Nephron (organoid): ENCODE data around the gene SPTBN5.

Source experiments
- H3K27ac Mint-ChIP-seq, 3 experiments: 2 replicates each; pipeline ENCODE4 v1.8.0; 2020; ENCODE audit warnings: mixed read lengths in 3 of 3, mild to moderate bottlenecking in 2 of 3, moderate library complexity in 1 of 3
- H3K27me3 Mint-ChIP-seq: 2 replicates; pipeline ENCODE4 v1.8.0; 2021; ENCODE audit warnings: low read depth, mild to moderate bottlenecking, moderate library complexity, mixed read lengths
- H3K36me3 Mint-ChIP-seq: 2 replicates; pipeline ENCODE4 v1.8.0; 2020; ENCODE audit warnings: low read depth, mixed read lengths
- H3K4me1 Mint-ChIP-seq: 2 replicates; pipeline ENCODE4 v1.8.0; 2020; ENCODE audit warnings: mixed read lengths
- H3K4me3 Mint-ChIP-seq, 3 experiments: 2 replicates each; pipeline ENCODE4 v1.8.0; 2020; ENCODE audit warnings: mild to moderate bottlenecking in 3 of 3, mixed read lengths in 3 of 3, moderate library complexity in 2 of 3
- H3K9me3 Mint-ChIP-seq: 2 replicates; pipeline ENCODE4 v1.8.0; 2020; ENCODE audit warnings: mixed read lengths
- TF ChIP-seq, protein P1 (sequence below), 3 experiments: fragments of 200-600 bp; sonication (generic); IDR thresholded peaks; one replicate each; pipeline ENCODE4 v1.5.0; 2021; ENCODE audit warnings: antibody characterized with exemption in 3 of 3; ENCODE audit not compliant: unreplicated experiment in 3 of 3

SPTBN5 gene

DNA sequence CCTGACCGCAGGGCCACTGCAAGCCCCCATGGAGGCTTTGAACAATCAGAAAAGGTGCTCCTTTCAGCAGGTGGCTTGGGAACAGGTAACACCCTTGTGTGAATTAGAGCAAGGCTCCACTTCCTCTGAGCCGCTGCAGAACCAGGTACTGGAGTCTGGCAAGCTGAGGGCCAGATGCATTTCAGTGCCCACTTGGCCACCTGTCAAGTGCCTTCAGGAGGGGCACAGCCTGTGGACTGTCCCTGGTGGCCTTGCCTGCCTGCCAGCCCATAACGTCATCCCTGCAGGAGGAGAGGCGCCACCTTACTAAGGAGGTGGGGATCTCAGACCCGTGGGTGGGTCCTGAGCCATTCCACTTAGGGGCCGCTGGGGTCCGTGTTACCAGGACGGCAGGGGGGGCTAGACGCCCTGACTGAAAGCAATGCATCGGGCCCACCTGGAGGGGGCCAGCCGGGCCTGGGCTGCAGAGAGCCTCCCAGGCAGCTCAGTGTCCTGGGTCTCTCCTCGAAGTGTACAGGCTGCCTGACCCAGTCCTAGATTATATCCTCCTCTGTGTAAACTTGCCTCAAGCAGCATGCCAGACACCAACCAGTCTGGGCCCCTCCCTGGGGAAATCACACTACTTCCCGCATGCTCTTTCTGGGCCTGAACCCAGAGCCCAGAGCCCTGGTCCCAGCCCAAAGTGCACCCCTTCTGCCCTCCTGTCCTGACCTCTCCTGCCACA is 16.1 kb downstream of the SPTBN5 start:
- Mint-ChIP-seq H3K27ac (no peak overlapping the region), H3K4me1 (peaks cover 15% of the 10 kb centered on the region), H3K27me3 (peaks cover 21% of the 10 kb centered on the region), H3K36me3 (no peaks in the 10 kb centered on the region), H3K9me3 (no peaks in the 10 kb centered on the region), H3K4me3 (no peak overlapping the region)
- TF ChIP-seq, protein P1, sequence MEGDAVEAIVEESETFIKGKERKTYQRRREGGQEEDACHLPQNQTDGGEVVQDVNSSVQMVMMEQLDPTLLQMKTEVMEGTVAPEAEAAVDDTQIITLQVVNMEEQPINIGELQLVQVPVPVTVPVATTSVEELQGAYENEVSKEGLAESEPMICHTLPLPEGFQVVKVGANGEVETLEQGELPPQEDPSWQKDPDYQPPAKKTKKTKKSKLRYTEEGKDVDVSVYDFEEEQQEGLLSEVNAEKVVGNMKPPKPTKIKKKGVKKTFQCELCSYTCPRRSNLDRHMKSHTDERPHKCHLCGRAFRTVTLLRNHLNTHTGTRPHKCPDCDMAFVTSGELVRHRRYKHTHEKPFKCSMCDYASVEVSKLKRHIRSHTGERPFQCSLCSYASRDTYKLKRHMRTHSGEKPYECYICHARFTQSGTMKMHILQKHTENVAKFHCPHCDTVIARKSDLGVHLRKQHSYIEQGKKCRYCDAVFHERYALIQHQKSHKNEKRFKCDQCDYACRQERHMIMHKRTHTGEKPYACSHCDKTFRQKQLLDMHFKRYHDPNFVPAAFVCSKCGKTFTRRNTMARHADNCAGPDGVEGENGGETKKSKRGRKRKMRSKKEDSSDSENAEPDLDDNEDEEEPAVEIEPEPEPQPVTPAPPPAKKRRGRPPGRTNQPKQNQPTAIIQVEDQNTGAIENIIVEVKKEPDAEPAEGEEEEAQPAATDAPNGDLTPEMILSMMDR (IDR thresholded peaks at IDR 0.05; ENCODE audit: unreplicated experiment in 3 of 3), result no peak

DNA sequence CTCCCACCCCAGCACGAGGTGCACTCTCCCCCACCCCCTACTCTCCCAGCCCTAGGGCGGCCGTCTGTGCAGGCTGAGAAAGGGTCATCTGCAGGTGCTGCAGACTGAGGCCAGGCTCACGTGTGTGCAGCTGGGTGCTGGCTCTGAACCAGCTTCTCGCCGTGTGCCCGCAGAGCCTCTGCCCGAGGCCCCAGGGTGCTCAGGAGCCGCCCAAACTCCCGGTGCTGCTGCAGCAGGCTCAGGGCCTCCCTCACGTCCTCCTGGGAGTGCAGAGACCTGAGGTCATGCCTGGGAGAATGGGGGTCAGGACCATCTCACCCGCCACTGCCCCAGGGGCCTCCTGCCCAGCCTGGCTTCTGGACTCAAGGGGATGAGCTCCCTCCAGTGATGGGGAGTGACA is 17.2 kb downstream of the SPTBN5 start:
- Mint-ChIP-seq H3K4me3 (no peak overlapping the region), H3K27ac (no peak overlapping the region), H3K9me3 (no peaks in the 10 kb centered on the region), H3K36me3 (no peaks in the 10 kb centered on the region), H3K4me1 (peaks cover 10% of the 10 kb centered on the region), H3K27me3 (peaks cover 17% of the 10 kb centered on the region)
- TF ChIP-seq, protein P1 (IDR thresholded peaks at IDR 0.05; ENCODE audit: unreplicated experiment in 3 of 3), result no peak

- Mint-ChIP-seq H3K9me3 (no peaks in the 10 kb centered on the region), H3K36me3 (no peaks in the 10 kb centered on the region), H3K27me3 (peaks cover 10% of the 10 kb centered on the region), H3K4me1 (peaks cover 5% of the 10 kb centered on the region), H3K27ac (no peak overlapping the region), H3K4me3 (no peak overlapping the region)
- TF ChIP-seq, protein P1 (IDR thresholded peaks at IDR 0.05; ENCODE audit: unreplicated experiment in 3 of 3), result no peak
Measured at GRCh38 chr15:41876007-41876406, 17.8 kb downstream of the SPTBN5 start.

DNA sequence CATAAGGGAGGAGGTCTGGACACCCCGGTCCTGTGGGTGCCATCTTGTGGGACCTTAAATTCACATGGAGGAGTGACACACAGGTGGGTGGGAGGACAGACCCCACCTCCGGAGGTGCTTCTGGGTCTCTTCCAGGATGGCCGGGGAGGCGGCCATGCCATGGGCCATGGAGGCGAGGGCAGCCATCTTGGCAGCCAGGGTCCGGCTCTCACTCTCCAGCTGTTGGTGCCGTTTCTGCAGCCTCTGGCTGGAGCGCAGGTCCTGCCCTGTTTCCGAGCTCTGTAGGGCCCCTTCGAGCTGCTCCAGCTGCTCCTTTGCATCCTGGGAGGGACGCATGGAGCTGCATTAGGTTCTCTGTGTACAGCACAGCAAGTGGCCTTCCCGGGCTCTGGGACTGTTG is 19.1 kb downstream of the SPTBN5 start:
- TF ChIP-seq, protein P1 (IDR thresholded peaks at IDR 0.05; ENCODE audit: unreplicated experiment in 3 of 3), result no peak
- Mint-ChIP-seq H3K9me3 (no peaks in the 10 kb centered on the region), H3K36me3 (no peaks in the 10 kb centered on the region), H3K4me1 (peaks cover 10% of the 10 kb centered on the region), H3K4me3 (no peak overlapping the region), H3K27me3 (peaks cover 12% of the 10 kb centered on the region), H3K27ac (no peak overlapping the region)

DNA sequence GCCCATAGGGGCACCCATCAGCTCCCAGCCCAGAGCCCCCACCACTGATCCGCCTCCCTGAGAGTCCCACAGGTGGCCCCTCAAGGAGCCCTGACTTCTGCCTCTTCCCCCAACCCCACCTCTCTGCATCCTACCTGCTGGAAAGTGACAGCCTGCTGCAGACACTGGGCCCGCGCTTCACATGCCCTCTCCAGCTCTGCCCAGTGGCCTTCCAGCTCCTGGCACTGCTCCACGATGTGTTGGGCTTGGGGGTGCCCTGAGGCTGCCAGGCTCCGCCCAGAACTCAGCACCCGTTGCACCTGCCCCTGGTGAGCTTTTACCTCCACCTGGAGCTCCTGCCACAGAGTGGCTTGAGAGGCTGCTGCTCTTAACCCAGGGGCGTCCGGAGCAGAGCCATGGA is 20.1 kb downstream of the SPTBN5 start:
- H3K27ac Mint-ChIP-seq, result no peak overlapping the region
- no peak overlapping the region for H3K4me3 Mint-ChIP-seq
- H3K9me3 Mint-ChIP-seq, result no peaks in the 10 kb centered on the region
- TF ChIP-seq, protein P1 (IDR thresholded peaks at IDR 0.05; ENCODE audit: unreplicated experiment in 3 of 3), result no peak
- peaks cover 10% of the 10 kb centered on the region for H3K4me1 Mint-ChIP-seq
- H3K27me3 Mint-ChIP-seq, result peaks cover 12% of the 10 kb centered on the region
- H3K36me3 Mint-ChIP-seq, result no peaks in the 10 kb centered on the region

DNA sequence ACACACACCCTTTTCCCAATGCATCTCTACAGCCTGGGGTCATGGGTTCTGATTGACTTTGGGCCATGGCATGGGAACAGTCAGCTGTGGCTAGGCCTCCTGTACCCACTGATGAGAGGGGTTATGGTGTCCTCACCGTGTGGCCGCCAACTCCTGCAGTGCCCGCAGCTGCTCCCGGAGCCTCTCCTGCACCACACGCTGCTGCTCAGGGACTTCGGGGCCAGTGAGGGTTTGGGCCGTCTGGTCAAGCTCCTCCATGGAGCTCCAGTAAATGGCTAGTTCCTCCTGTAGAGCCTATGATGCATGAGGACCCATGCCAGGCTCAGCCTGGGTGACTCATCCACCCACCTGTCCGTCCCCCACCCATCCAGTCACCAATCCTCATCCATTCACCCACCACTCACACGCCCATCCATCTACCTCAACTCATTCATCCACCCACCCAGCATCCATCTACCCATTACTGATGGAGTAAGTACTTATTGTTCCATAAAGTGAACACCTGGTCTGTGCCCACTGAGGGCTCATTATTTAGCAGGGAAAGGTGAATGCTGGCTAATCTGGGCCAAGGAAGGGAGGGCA is 21.6 kb downstream of the SPTBN5 start:
- Mint-ChIP-seq H3K27ac (no peak overlapping the region), H3K36me3 (no peaks in the 10 kb centered on the region), H3K27me3 (peaks cover 12% of the 10 kb centered on the region), H3K4me3 (no peak overlapping the region), H3K9me3 (no peaks in the 10 kb centered on the region), H3K4me1 (peaks cover 5% of the 10 kb centered on the region)
- TF ChIP-seq, protein P1 (IDR thresholded peaks at IDR 0.05; ENCODE audit: unreplicated experiment in 3 of 3), result no peak
